Measurements from ENCODE around the gene BMERB1.
A peak's percentile ranks its signal among the peaks of the same experiment; 100 is the strongest.
"Not testable (repeated sequence)": the region's sequence is repeated elsewhere in the genome, so short reads cannot be mapped to it uniquely, and the experiment has no call there.

Gene BMERB1

GRCh38 chr16:15439102-15439501 lies 4.7 kb downstream of the BMERB1 start:
- no peak for DNase-seq (ENCODE audit: low read depth)
- TF ChIP-seq CTCF (IDR thresholded peaks at IDR 0.05; ENCODE audit: insufficient read depth, low read depth, low read length, missing control alignments): no peak
- no peak overlapping the region for H3K4me3 ChIP-seq (ENCODE audit: low read length)

DNA sequence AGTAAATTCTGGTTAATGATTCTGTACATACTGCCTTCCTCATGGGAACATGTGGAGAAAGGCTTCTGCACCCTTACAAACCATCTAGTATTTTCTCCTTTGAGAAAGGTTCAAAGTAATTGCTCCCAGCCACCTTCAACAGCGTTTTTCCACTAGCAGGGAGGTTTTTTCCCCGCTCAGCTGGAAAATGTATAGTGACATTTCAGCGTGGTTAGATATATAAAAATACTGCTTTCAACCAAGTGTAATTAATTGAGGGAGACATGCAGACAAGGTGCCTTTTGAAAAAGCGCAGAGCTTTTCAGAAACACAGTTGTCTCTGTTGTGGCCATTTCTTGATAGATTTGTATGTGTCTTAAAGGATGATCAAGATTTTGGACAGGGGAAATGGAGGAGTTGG lies 5.1 kb downstream of the BMERB1 start:
- DNase-seq (ENCODE audit: low read depth): no peak
- no peak for TF ChIP-seq CTCF (IDR thresholded peaks at IDR 0.05; ENCODE audit: insufficient read depth, low read depth, low read length, missing control alignments)

GRCh38 chr16:15440852-15441251 lies 6.5 kb downstream of the BMERB1 start:
- DNase-seq (ENCODE audit: low read depth): peak; percentile 81
- TF ChIP-seq CTCF (IDR thresholded peaks at IDR 0.05; ENCODE audit: insufficient read depth, low read depth, low read length, missing control alignments): no peak
- H3K4me3 ChIP-seq (ENCODE audit: low read length): no peak overlapping the region

More for the DNA sequence above, 5.1 kb downstream of the BMERB1 start:
- no peak overlapping the region for H3K4me3 ChIP-seq (ENCODE audit: low read length)

GRCh38 chr16:15442140-15442539 lies 7.8 kb downstream of the BMERB1 start:
- H3K4me3 ChIP-seq (ENCODE audit: low read length): not testable (repeated sequence)
- peak; percentile 34 for DNase-seq (ENCODE audit: low read depth)

- no peak overlapping the region for H3K4me3 ChIP-seq (ENCODE audit: low read length)
- no peak for TF ChIP-seq CTCF (IDR thresholded peaks at IDR 0.05; ENCODE audit: insufficient read depth, low read depth, low read length, missing control alignments)
- no peak for DNase-seq (ENCODE audit: low read depth)
These were observed 9.4 kb downstream of the BMERB1 start for GRCh38 chr16:15443753-15444152.

DNA sequence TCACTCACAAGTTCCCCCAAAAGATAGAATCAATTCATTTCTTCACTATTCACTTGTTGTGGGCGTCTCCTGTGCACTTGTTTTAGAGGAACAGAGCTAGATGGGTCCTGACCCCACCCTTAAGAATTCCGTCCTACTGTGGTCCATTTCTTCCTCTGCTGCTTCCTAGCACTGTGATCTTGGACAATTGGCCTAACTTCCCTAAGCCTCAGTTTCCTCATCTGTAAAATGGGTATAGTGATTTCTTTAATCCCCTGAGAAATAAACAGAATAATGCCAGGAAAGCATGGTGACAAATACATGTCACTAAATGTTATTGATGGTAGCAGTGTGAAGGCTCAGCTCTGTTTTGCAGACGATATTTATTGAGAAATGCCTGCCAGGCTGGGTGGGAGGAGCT lies 9.9 kb downstream of the BMERB1 start:
- H3K4me3 ChIP-seq (ENCODE audit: low read length): no peak overlapping the region
- DNase-seq (ENCODE audit: low read depth): no peak
- TF ChIP-seq CTCF (IDR thresholded peaks at IDR 0.05; ENCODE audit: insufficient read depth, low read depth, low read length, missing control alignments): no peak

GRCh38 chr16:15445450-15445849 lies 11.1 kb downstream of the BMERB1 start:
- no peak for DNase-seq (ENCODE audit: low read depth)
- TF ChIP-seq CTCF (IDR thresholded peaks at IDR 0.05; ENCODE audit: insufficient read depth, low read depth, low read length, missing control alignments): no peak
- H3K4me3 ChIP-seq (ENCODE audit: low read length): no peak overlapping the region

DNA sequence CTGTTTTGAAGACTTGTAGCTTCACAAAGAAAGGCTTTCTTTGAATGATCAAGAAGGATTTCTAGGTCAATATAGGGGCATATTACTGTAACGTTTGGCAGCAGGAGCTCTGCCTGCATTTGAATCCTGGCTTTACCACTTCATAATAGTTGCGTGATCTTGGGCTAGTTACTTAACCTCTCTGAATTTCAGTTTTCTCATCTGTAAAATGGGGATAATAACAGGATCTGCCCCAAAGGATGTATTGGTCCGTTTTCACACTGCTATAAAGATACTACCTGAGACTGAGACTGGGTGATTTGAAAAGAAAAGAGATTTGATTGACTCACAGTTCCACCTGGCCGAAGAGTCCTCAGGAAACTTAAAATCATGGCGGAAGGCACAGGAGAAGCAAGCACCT lies 12.5 kb downstream of the BMERB1 start:
- no peak for DNase-seq (ENCODE audit: low read depth)
- no peak for TF ChIP-seq CTCF (IDR thresholded peaks at IDR 0.05; ENCODE audit: insufficient read depth, low read depth, low read length, missing control alignments)
- H3K4me3 ChIP-seq (ENCODE audit: low read length): no peak overlapping the region
